Pulmonary artery endothelial cell (primary cell): ENCODE data around the gene DNAJC5. TPM values are rescaled to one million over a fixed set of nuclear protein-coding genes. Genes with fewer than 3 reads are reported as not detected.
"Not testable (repeated sequence)": the region's sequence is repeated elsewhere in the genome, so short reads cannot be mapped to it uniquely, and the experiment has no call there.

Experiments used
- DNase-seq: peaks from one replicate; pipeline ENCODE4 v3.0.0-alpha.2; 2011; ENCODE audit warnings: low read depth, low spot score
- total RNA-seq: library from RNA; depleted of rRNA; stranded (reverse); fragments of >200 nt; gene quantifications from 2 replicates; pipeline ENCODE4 v1.2.3, GENCODE V29; 2014

The DNAJC5 gene
- total RNA-seq, 1 donor from 2014 or later: 113 TPM

GRCh38 chr20:63967330-63968135, 72.6 kb downstream of the DNAJC5 start:
- DNase-seq: no peak

- no peak for DNase-seq
Observed at GRCh38 chr20:63968136-63968927, 73.4 kb downstream of the DNAJC5 start.

- DNase-seq: no peak
Observed at GRCh38 chr20:63968928-63969760, 74.2 kb downstream of the DNAJC5 start.

GRCh38 chr20:63969838-63970713, 75.2 kb downstream of the DNAJC5 start, which contains the start of gene ZNF512B:
Gene ZNF512B, minus strand, starts transcription at chr20:63969930. Its CDS starts 1,980 bp downstream, at chr20:63967950.
- DNase-seq: no peak

- no peak for DNase-seq
Observed at GRCh38 chr20:63970714-63971431, 75.9 kb downstream of the DNAJC5 start.

- not testable (repeated sequence) for DNase-seq
Observed at GRCh38 chr20:63971960-63972311, 77.0 kb downstream of the DNAJC5 start.

- DNase-seq: no peak
Observed at GRCh38 chr20:63972312-63973159, 77.6 kb downstream of the DNAJC5 start.

GRCh38 chr20:63973160-63973479, 78.2 kb downstream of the DNAJC5 start:
- no peak for DNase-seq

GRCh38 chr20:63973636-63974401, 78.9 kb downstream of the DNAJC5 start:
- peak; percentile 47 for DNase-seq

- no peak for DNase-seq
Observed at GRCh38 chr20:63974402-63975200, 79.7 kb downstream of the DNAJC5 start.

GRCh38 chr20:63976511-63976910, 81.6 kb downstream of the DNAJC5 start:
- DNase-seq: not testable (repeated sequence)

- DNase-seq: no peak
Observed at GRCh38 chr20:63976980-63977738, 82.2 kb downstream of the DNAJC5 start.

- DNase-seq: no peak
Observed at GRCh38 chr20:63977739-63978276, 82.9 kb downstream of the DNAJC5 start.

- DNase-seq: no peak
Observed at GRCh38 chr20:63978319-63979228, 83.6 kb downstream of the DNAJC5 start.

- no peak for DNase-seq
Observed at GRCh38 chr20:63979229-63979556, 84.3 kb downstream of the DNAJC5 start.
